Sigmoid colon (tissue), 3 donors: ENCODE measurements around the gene TCTN1.

ENCODE experiments used
- POLR2A ChIP-seq, 2 donors: fragments of 450-650 bp; IDR thresholded peaks; one replicate each; pipeline ENCODE4 v1.6.1; 2016; ENCODE audit warnings: antibody characterized with exemption in 2 of 2, mild to moderate bottlenecking in 2 of 2, moderate library complexity in 2 of 2
- TF ChIP-seq, protein P1 (sequence below), 4 experiments: fragments of 450-650 bp in 3 of 4; fragments of 200-600 bp in 1 of 4; IDR thresholded peaks; one replicate each; pipeline ENCODE4 v1.5.1; 2016 to 2019; ENCODE audit warnings: antibody characterized with exemption in 4 of 4, mild to moderate bottlenecking in 3 of 4, moderate library complexity in 2 of 4

DNA sequence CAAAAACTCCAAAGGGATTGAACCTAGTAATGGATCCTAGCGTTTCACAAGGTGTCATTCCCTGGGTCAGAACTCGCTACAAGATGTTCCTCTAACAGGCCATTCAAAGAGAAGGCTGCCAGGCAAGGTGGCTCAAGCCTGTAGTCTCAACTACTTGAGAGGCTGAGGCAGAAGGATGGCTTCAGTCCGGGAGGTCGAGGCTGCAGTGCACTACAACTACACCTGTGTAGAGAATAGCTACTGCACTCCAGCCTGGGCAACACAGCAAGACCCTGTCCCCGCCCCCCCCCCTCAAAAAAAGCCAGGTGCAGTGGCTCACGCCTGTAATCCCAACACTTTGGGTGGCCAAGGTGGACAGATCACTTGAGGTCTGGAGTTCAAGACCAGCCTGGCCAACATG lies 45.2 kb upstream of the TCTN1 start:
- TF ChIP-seq, protein P1, sequence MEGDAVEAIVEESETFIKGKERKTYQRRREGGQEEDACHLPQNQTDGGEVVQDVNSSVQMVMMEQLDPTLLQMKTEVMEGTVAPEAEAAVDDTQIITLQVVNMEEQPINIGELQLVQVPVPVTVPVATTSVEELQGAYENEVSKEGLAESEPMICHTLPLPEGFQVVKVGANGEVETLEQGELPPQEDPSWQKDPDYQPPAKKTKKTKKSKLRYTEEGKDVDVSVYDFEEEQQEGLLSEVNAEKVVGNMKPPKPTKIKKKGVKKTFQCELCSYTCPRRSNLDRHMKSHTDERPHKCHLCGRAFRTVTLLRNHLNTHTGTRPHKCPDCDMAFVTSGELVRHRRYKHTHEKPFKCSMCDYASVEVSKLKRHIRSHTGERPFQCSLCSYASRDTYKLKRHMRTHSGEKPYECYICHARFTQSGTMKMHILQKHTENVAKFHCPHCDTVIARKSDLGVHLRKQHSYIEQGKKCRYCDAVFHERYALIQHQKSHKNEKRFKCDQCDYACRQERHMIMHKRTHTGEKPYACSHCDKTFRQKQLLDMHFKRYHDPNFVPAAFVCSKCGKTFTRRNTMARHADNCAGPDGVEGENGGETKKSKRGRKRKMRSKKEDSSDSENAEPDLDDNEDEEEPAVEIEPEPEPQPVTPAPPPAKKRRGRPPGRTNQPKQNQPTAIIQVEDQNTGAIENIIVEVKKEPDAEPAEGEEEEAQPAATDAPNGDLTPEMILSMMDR (IDR thresholded peaks at IDR 0.05): no peak
- TF ChIP-seq POLR2A (IDR thresholded peaks at IDR 0.05): no peak
